Stimulated activated CD4-positive, alpha-beta T cell treated with anti-CD3 and anti-CD28 coated beads, Interleukin-1b, Interleukin-23, amount 100 ng/mL, for 48 hours (primary cell): ENCODE results near the gene PDE4A.

Experiments
- DNase-seq: peaks from one replicate; pipeline ENCODE4 v3.0.0-alpha.2; 2020

Gene PDE4A

GRCh38 chr19:10516671-10517286 lies 96.4 kb downstream of the PDE4A start:
- no peak for DNase-seq

GRCh38 chr19:10517361-10517759 lies 97.0 kb downstream of the PDE4A start, which contains the start of gene S1PR5:
TSS of gene S1PR5 (minus strand) at chr19:10517447. CDS start at chr19:10515011, 2,436 bp downstream.
- no peak for DNase-seq

- DNase-seq = no peak
Observed at GRCh38 chr19:10517760-10518443, 97.6 kb downstream of the PDE4A start.

- DNase-seq = no peak
Observed at GRCh38 chr19:10518444-10519361, 98.4 kb downstream of the PDE4A start.
